Measurements from ENCODE around the gene ACSBG1. TPM values are rescaled to one million over a fixed set of nuclear protein-coding genes. Genes with fewer than 3 reads are reported as not detected.

ACSBG1 gene
- total and polyA plus RNA-seq, 2 of the 8 experiments (the other 6 are each of a cell fraction or from before 2014, with no cell fraction given) = 5.4 to 7.1 TPM

GRCh38 chr15:78272316-78272715 is 38.0 kb upstream of the ACSBG1 start:
- FAIRE-seq (no peak), DNase-seq (ENCODE audit: low read depth in 1 of 2, low spot score in 2 of 2) (no peak)
- no peaks in the 10 kb centered on the region; a peak in 1 of 7 replicates for H3K4me1 ChIP-seq (replicated peaks in 1 of 4; ENCODE audit: control insufficient read depth in 3 of 4, insufficient read depth in 4 of 4, low read length in 3 of 4)
- no peak overlapping the region for H3K18ac ChIP-seq (ENCODE audit: extremely low read depth, low read length)
- H2BK15ac ChIP-seq (ENCODE audit: low read length) = no peak overlapping the region
- no peaks in the 10 kb centered on the region for H4K20me1 ChIP-seq (replicated peaks in 1 of 2; ENCODE audit: control insufficient read depth in 1 of 2, insufficient read depth in 2 of 2, low read length in 2 of 2)
- H3K79me2 ChIP-seq (ENCODE audit: control insufficient read depth in 1 of 2, insufficient read depth in 2 of 2, low read length in 2 of 2) = no peaks in the 10 kb centered on the region
- H2BK5ac ChIP-seq (ENCODE audit: low read depth, low read length) = no peak overlapping the region
- no peak overlapping the region for H3K56ac ChIP-seq (replicated peaks; ENCODE audit: insufficient read length, low read depth, low read length)
- no peak overlapping the region for H3K27ac ChIP-seq (ENCODE audit: low read depth, low read length)
- no peak overlapping the region for H3K9ac ChIP-seq (replicated peaks in 1 of 4; ENCODE audit: extremely low read depth in 1 of 4, low read depth in 3 of 4, low read length in 3 of 4)
- H4K8ac ChIP-seq (ENCODE audit: extremely low read depth, insufficient read depth, low read length) = no peak overlapping the region
- ChIA-PET CTCF (ENCODE audit: partially characterized antibody) (interaction anchor here (0.7 to 1.9 kb wide), 3 partner anchors 23 to 61 kb away, joined by 3 to 5 read pairs (median 3); no protein-coding TSS in a partner anchor), POLR2A (ENCODE audit: partially characterized antibody) (interaction anchor here (1.1 kb wide), 1 partner anchor 9 kb away, joined by 3 read pairs; no protein-coding TSS in a partner anchor)
- 65% methylated on average over 2 of the region's 2 CpGs; no CpG with 5 or more reads in 1 of the 2 experiments for WGBS, 2 experiments (ENCODE audit: extremely low coverage in 1 of 2, insufficient coverage in 1 of 2, insufficient read length in 1 of 2, insufficient replicate concordance in 2 of 2, low coverage in 1 of 2, low lambda C conversion rate in 2 of 2, missing lambda C conversion rate in 1 of 2)
- no peak overlapping the region for H3K4ac ChIP-seq (replicated peaks; ENCODE audit: insufficient read length, low read depth, low read length)
- H2BK12ac ChIP-seq (ENCODE audit: low read depth, low read length) = no peak overlapping the region
- no peak overlapping the region for H3K14ac ChIP-seq (ENCODE audit: insufficient read length)
- H3K36me3 ChIP-seq (ENCODE audit: control insufficient read depth in 2 of 4, insufficient read depth in 4 of 4, low read length in 3 of 4) = no peaks in the 10 kb centered on the region
- H2BK120ac ChIP-seq (replicated peaks; ENCODE audit: low read depth, low read length) = no peak overlapping the region
- no peaks in the 10 kb centered on the region for H3K27me3 ChIP-seq (replicated peaks in 1 of 4; ENCODE audit: control insufficient read depth in 3 of 4, extremely low read depth in 1 of 4, insufficient read depth in 3 of 4, low read length in 3 of 4)
- H3K9me3 ChIP-seq (ENCODE audit: insufficient read depth in 2 of 2, low read depth in 1 of 2, low read length in 1 of 2) = no peaks in the 10 kb centered on the region
- H3K23me2 ChIP-seq (ENCODE audit: low read depth, low read length) = no peaks in the 10 kb centered on the region
- H2AK5ac ChIP-seq (ENCODE audit: low read depth, low read length) = no peak overlapping the region
- H4K5ac ChIP-seq (ENCODE audit: insufficient read length, low read depth, low read length) = no peak overlapping the region
- H2AFZ ChIP-seq (ENCODE audit: low read length) = no peak overlapping the region
- H3K23ac ChIP-seq (ENCODE audit: insufficient read length) = no peak overlapping the region
- H3K79me1 ChIP-seq (ENCODE audit: low read depth, low read length) = no peaks in the 10 kb centered on the region
- H4K91ac ChIP-seq (replicated peaks; ENCODE audit: insufficient read length, low read length) = no peak overlapping the region
- no peak overlapping the region for H2BK20ac ChIP-seq (ENCODE audit: low read length)
- H3K4me3 ChIP-seq (ENCODE audit: extremely low read depth in 1 of 4, insufficient read depth in 2 of 4, low read depth in 3 of 4, low read length in 4 of 4) = no peak overlapping the region
- H3K4me2 ChIP-seq (ENCODE audit: insufficient read depth in 1 of 2, low read depth in 2 of 2, low read length in 2 of 2) = no peak overlapping the region

Measured in H1 (cell line).